ENCODE data around the gene BLM.
"Not testable (repeated sequence)": the region's sequence is repeated elsewhere in the genome, so short reads cannot be mapped to it uniquely, and the experiment has no call there.

BLM gene

GRCh38 chr15:90685591-90686434 lies 31.3 kb upstream of the BLM start:
- no peaks in the 10 kb centered on the region for H3K79me2 ChIP-seq
- no peak overlapping the region for H2AFZ ChIP-seq
- no peak overlapping the region for H3K4me2 ChIP-seq (ENCODE audit: low read length)
- H3K9ac ChIP-seq: no peak overlapping the region
- no peaks in the 10 kb centered on the region for H3K27me3 ChIP-seq (ENCODE audit: control insufficient read depth, insufficient read depth, low read length)
- no peak overlapping the region for H3K4me3 ChIP-seq (ENCODE audit: low read depth, low read length)
- no peaks in the 10 kb centered on the region for H3K4me1 ChIP-seq
- no peak overlapping the region for H3K27ac ChIP-seq
- H3K9me3 ChIP-seq (ENCODE audit: control insufficient read depth, low read length): no peaks in the 10 kb centered on the region
- no peaks in the 10 kb centered on the region for H3K36me3 ChIP-seq (ENCODE audit: control insufficient read depth, insufficient read depth, low read length)
- TF ChIP-seq CTCF (IDR thresholded peaks at IDR 0.05): no peak

- H3K36me3 ChIP-seq (ENCODE audit: control insufficient read depth, insufficient read depth, low read length): no peaks in the 10 kb centered on the region
- no peak overlapping the region for H3K4me3 ChIP-seq (ENCODE audit: low read depth, low read length)
- no peak overlapping the region for H2AFZ ChIP-seq
- no peaks in the 10 kb centered on the region for H3K9me3 ChIP-seq (ENCODE audit: control insufficient read depth, low read length)
- no peak for TF ChIP-seq CTCF (IDR thresholded peaks at IDR 0.05)
- H3K4me1 ChIP-seq: no peaks in the 10 kb centered on the region
- no peak overlapping the region for H3K4me2 ChIP-seq (ENCODE audit: low read length)
- H3K9ac ChIP-seq: no peak overlapping the region
- H3K27me3 ChIP-seq (ENCODE audit: control insufficient read depth, insufficient read depth, low read length): no peaks in the 10 kb centered on the region
- no peaks in the 10 kb centered on the region for H3K79me2 ChIP-seq
- no peak overlapping the region for H3K27ac ChIP-seq
These were observed 30.5 kb upstream of the BLM start for GRCh38 chr15:90686435-90687218.

- not testable (repeated sequence) for H3K27me3 ChIP-seq (ENCODE audit: control insufficient read depth, insufficient read depth, low read length); H3K36me3 ChIP-seq (ENCODE audit: control insufficient read depth, insufficient read depth, low read length); H3K27ac ChIP-seq; H3K9ac ChIP-seq; H3K4me2 ChIP-seq (ENCODE audit: low read length); H2AFZ ChIP-seq; H3K79me2 ChIP-seq; H3K4me1 ChIP-seq; H3K9me3 ChIP-seq (ENCODE audit: control insufficient read depth, low read length); H3K4me3 ChIP-seq (ENCODE audit: low read depth, low read length)
These were observed 27.7 kb upstream of the BLM start for GRCh38 chr15:90689326-90689961.

GRCh38 chr15:90690585-90690984 lies 26.6 kb upstream of the BLM start:
- Histone ChIP-seq H3K79me2 (no peaks in the 10 kb centered on the region), H3K9ac (no peak overlapping the region), H3K9me3 (ENCODE audit: control insufficient read depth, low read length) (no peaks in the 10 kb centered on the region), H3K4me2 (ENCODE audit: low read length) (no peak overlapping the region), H3K4me3 (ENCODE audit: low read depth, low read length) (no peak overlapping the region), H2AFZ (no peak overlapping the region), H3K36me3 (ENCODE audit: control insufficient read depth, insufficient read depth, low read length) (no peaks in the 10 kb centered on the region), H3K27me3 (ENCODE audit: control insufficient read depth, insufficient read depth, low read length) (no peaks in the 10 kb centered on the region), H3K4me1 (no peaks in the 10 kb centered on the region), H3K27ac (no peak overlapping the region)
- no peak for TF ChIP-seq CTCF (IDR thresholded peaks at IDR 0.05)

- Histone ChIP-seq H3K4me1 (no peaks in the 10 kb centered on the region), H3K79me2 (no peaks in the 10 kb centered on the region), H2AFZ (no peak overlapping the region), H3K9ac (no peak overlapping the region), H3K9me3 (ENCODE audit: control insufficient read depth, low read length) (no peaks in the 10 kb centered on the region), H3K4me3 (ENCODE audit: low read depth, low read length) (no peak overlapping the region), H3K27me3 (ENCODE audit: control insufficient read depth, insufficient read depth, low read length) (no peaks in the 10 kb centered on the region), H3K36me3 (ENCODE audit: control insufficient read depth, insufficient read depth, low read length) (no peaks in the 10 kb centered on the region), H3K4me2 (ENCODE audit: low read length) (no peak overlapping the region), H3K27ac (no peak overlapping the region)
- no peak for TF ChIP-seq CTCF (IDR thresholded peaks at IDR 0.05)
These were observed 25.8 kb upstream of the BLM start for GRCh38 chr15:90691369-90691768.
